ENCODE results near the gene OR6Q1.

The OR6Q1 gene

GRCh38 chr11:58003591-58003990 is 27.2 kb upstream of the OR6Q1 start:
- Histone ChIP-seq H3K4me3 (no peak overlapping the region), H3K27ac (no peak overlapping the region)
- no peak for TF ChIP-seq CTCF (IDR thresholded peaks at IDR 0.05)
- no peak for DNase-seq (ENCODE audit: low spot score)

- H3K27ac ChIP-seq: no peak overlapping the region
- no peak for TF ChIP-seq CTCF (IDR thresholded peaks at IDR 0.05)
- no peak overlapping the region for H3K4me3 ChIP-seq
- DNase-seq (ENCODE audit: low spot score): no peak
Observed at GRCh38 chr11:58004664-58005063, 26.1 kb upstream of the OR6Q1 start.

GRCh38 chr11:58006940-58007339 is 23.8 kb upstream of the OR6Q1 start:
- TF ChIP-seq CTCF (IDR thresholded peaks at IDR 0.05): no peak
- Histone ChIP-seq H3K4me3 (no peak overlapping the region), H3K27ac (no peak overlapping the region)
- DNase-seq (ENCODE audit: low spot score): no peak

GRCh38 chr11:58011771-58012170 is 19.0 kb upstream of the OR6Q1 start:
- no peak for TF ChIP-seq CTCF (IDR thresholded peaks at IDR 0.05)
- DNase-seq (ENCODE audit: low spot score): no peak
- Histone ChIP-seq H3K4me3 (no peak overlapping the region), H3K27ac (no peak overlapping the region)

- Histone ChIP-seq H3K4me3 (peak within 1 kb of the TSS; percentile 22), H3K27ac (peak within 1 kb of the TSS in 1 of 2 donors; percentile 58)
- no peak for DNase-seq (ENCODE audit: low spot score)
- TF ChIP-seq CTCF (IDR thresholded peaks at IDR 0.05): no peak
Observed at GRCh38 chr11:58023435-58023931, 7.3 kb upstream of the OR6Q1 start, which contains the start of gene OR9Q1. Gene OR9Q1 (plus strand): TSS chr11:58023881. CDS start chr11:58179445, 155,564 bp downstream.

GRCh38 chr11:58024601-58025091 is 6.1 kb upstream of the OR6Q1 start:
- peak overlapping the region in 1 of 2 donors; percentile 58 for H3K27ac ChIP-seq
- no peak for TF ChIP-seq CTCF (IDR thresholded peaks at IDR 0.05)
- DNase-seq (ENCODE audit: low spot score): no peak
- H3K4me3 ChIP-seq: peak overlapping the region; percentile 22

GRCh38 chr11:58027341-58027740 is 3.4 kb upstream of the OR6Q1 start:
- no peak for TF ChIP-seq CTCF (IDR thresholded peaks at IDR 0.05)
- no peak overlapping the region for H3K4me3 ChIP-seq
- no peak for DNase-seq (ENCODE audit: low spot score)
- H3K27ac ChIP-seq: no peak overlapping the region

Measured in coronary artery (tissue), 2 donors.